ENCODE data around the gene C1orf141.

DNA sequence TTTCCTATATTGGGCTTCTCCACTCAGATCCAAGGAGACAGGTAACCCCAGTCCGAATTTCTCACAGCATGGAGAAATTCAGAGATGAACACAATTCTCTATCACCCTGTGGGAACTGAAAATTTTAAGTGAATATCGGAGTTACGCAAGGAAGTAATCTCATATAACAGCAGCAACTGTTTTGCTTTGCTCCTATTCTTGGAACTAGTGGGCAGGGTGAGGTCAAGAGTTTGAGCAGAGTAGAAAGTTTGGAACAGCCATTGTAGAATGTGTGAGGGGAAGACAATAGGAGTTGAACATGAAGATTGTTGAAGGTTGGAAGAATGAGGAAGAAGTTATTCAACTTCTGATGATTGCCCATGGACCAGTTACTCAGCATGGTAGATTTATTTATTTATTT lies 56.5 kb downstream of the C1orf141 start:
- TF ChIP-seq, protein P1, sequence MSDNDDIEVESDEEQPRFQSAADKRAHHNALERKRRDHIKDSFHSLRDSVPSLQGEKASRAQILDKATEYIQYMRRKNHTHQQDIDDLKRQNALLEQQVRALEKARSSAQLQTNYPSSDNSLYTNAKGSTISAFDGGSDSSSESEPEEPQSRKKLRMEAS (IDR thresholded peaks at IDR 0.05), result no peak
- TF ChIP-seq, protein P2, sequence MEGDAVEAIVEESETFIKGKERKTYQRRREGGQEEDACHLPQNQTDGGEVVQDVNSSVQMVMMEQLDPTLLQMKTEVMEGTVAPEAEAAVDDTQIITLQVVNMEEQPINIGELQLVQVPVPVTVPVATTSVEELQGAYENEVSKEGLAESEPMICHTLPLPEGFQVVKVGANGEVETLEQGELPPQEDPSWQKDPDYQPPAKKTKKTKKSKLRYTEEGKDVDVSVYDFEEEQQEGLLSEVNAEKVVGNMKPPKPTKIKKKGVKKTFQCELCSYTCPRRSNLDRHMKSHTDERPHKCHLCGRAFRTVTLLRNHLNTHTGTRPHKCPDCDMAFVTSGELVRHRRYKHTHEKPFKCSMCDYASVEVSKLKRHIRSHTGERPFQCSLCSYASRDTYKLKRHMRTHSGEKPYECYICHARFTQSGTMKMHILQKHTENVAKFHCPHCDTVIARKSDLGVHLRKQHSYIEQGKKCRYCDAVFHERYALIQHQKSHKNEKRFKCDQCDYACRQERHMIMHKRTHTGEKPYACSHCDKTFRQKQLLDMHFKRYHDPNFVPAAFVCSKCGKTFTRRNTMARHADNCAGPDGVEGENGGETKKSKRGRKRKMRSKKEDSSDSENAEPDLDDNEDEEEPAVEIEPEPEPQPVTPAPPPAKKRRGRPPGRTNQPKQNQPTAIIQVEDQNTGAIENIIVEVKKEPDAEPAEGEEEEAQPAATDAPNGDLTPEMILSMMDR (IDR thresholded peaks at IDR 0.05; ENCODE audit: low read depth, low read length, missing input control), result no peak
- TF ChIP-seq SP1 (IDR thresholded peaks at IDR 0.05) (no peak), YY1 (IDR thresholded peaks at IDR 0.05) (no peak), EGR1 (IDR thresholded peaks at IDR 0.05; ENCODE audit: low read depth in 2 of 2) (no peak), RXRA (IDR thresholded peaks at IDR 0.05) (no peak), GABPA (IDR thresholded peaks at IDR 0.05 in 1 of 2, conservative IDR thresholded peaks at IDR 0.05 in 1 of 2) (no peak), JUND (IDR thresholded peaks at IDR 0.05) (no peak)
- TF ChIP-seq, protein P3, sequence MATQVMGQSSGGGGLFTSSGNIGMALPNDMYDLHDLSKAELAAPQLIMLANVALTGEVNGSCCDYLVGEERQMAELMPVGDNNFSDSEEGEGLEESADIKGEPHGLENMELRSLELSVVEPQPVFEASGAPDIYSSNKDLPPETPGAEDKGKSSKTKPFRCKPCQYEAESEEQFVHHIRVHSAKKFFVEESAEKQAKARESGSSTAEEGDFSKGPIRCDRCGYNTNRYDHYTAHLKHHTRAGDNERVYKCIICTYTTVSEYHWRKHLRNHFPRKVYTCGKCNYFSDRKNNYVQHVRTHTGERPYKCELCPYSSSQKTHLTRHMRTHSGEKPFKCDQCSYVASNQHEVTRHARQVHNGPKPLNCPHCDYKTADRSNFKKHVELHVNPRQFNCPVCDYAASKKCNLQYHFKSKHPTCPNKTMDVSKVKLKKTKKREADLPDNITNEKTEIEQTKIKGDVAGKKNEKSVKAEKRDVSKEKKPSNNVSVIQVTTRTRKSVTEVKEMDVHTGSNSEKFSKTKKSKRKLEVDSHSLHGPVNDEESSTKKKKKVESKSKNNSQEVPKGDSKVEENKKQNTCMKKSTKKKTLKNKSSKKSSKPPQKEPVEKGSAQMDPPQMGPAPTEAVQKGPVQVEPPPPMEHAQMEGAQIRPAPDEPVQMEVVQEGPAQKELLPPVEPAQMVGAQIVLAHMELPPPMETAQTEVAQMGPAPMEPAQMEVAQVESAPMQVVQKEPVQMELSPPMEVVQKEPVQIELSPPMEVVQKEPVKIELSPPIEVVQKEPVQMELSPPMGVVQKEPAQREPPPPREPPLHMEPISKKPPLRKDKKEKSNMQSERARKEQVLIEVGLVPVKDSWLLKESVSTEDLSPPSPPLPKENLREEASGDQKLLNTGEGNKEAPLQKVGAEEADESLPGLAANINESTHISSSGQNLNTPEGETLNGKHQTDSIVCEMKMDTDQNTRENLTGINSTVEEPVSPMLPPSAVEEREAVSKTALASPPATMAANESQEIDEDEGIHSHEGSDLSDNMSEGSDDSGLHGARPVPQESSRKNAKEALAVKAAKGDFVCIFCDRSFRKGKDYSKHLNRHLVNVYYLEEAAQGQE (IDR thresholded peaks at IDR 0.05), result no peak
- TF ChIP-seq, protein P4, sequence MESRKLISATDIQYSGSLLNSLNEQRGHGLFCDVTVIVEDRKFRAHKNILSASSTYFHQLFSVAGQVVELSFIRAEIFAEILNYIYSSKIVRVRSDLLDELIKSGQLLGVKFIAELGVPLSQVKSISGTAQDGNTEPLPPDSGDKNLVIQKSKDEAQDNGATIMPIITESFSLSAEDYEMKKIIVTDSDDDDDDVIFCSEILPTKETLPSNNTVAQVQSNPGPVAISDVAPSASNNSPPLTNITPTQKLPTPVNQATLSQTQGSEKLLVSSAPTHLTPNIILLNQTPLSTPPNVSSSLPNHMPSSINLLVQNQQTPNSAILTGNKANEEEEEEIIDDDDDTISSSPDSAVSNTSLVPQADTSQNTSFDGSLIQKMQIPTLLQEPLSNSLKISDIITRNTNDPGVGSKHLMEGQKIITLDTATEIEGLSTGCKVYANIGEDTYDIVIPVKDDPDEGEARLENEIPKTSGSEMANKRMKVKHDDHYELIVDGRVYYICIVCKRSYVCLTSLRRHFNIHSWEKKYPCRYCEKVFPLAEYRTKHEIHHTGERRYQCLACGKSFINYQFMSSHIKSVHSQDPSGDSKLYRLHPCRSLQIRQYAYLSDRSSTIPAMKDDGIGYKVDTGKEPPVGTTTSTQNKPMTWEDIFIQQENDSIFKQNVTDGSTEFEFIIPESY (IDR thresholded peaks at IDR 0.05), result no peak

Measured in liver (tissue), 3 donors.